ENCODE measurements around the gene RAE1. TPM values are rescaled to one million over a fixed set of nuclear protein-coding genes. Genes with fewer than 3 reads are reported as not detected.

Gene RAE1
- total and polyA plus RNA-seq, 12 donors: 6.2 to 19.9 (median 15.5) TPM

GRCh38 chr20:57309544-57310115, 41.4 kb upstream of the RAE1 start:
- WGBS, 2 donors: 77 to 83% methylated on average over 9 of the region's 9 CpGs
- no peak for TF ChIP-seq CTCF (IDR thresholded peaks at IDR 0.05)
- H3K27me3 ChIP-seq: peaks cover 0 to 47% (median 20%) of the 10 kb centered on the region in 7 donors
- no peaks in the 10 kb centered on the region for H3K4me1 ChIP-seq
- H3K27ac ChIP-seq: no peak overlapping the region
- no peak for ATAC-seq
- H3K9me3 ChIP-seq: no peaks in the 10 kb centered on the region
- intact Hi-C loops (cut with DNase I): no loop called here
- H3K36me3 ChIP-seq: no peaks in the 10 kb centered on the region
- no peak overlapping the region for H3K4me3 ChIP-seq
- DNase-seq: no peak

GRCh38 chr20:57310821-57311514, 40.1 kb upstream of the RAE1 start:
- no peak for TF ChIP-seq CTCF (IDR thresholded peaks at IDR 0.05)
- no peaks in the 10 kb centered on the region for H3K9me3 ChIP-seq
- 93% methylated on average over 11 of the region's 11 CpGs for WGBS, 2 donors

GRCh38 chr20:57312138-57312537, 38.9 kb upstream of the RAE1 start:
- TF ChIP-seq CTCF (IDR thresholded peaks at IDR 0.05): no peak
- Histone ChIP-seq H3K27ac (no peak overlapping the region), H3K27me3 (peaks cover 0 to 52% (median 16%) of the 10 kb centered on the region in 7 donors), H3K9me3 (no peaks in the 10 kb centered on the region), H3K36me3 (no peaks in the 10 kb centered on the region), H3K4me1 (no peaks in the 10 kb centered on the region), H3K4me3 (no peak overlapping the region)
- intact Hi-C loops (cut with DNase I): no loop called here
- WGBS, 2 donors: 83 to 89% methylated on average over 6 of the region's 6 CpGs
- DNase-seq: no peak
- no peak for ATAC-seq

More at GRCh38 chr20:57310821-57311514, 40.1 kb upstream of the RAE1 start:
- Histone ChIP-seq H3K4me3 (no peak overlapping the region), H3K27ac (no peak overlapping the region), H3K27me3 (peaks cover 0 to 53% (median 20%) of the 10 kb centered on the region in 7 donors), H3K36me3 (no peaks in the 10 kb centered on the region), H3K4me1 (no peaks in the 10 kb centered on the region)
- DNase-seq (no peak), ATAC-seq (no peak)
- intact Hi-C loops (cut with DNase I): no loop called here

- intact Hi-C loops (cut with DNase I): no loop called here
- ATAC-seq (no peak), DNase-seq (no peak)
- 61 to 67% methylated on average over 5 of the region's 5 CpGs for WGBS, 2 donors
- Histone ChIP-seq H3K27me3 (peaks cover 0 to 51% (median 14%) of the 10 kb centered on the region in 7 donors), H3K9me3 (no peaks in the 10 kb centered on the region), H3K27ac (no peak overlapping the region), H3K4me1 (no peaks in the 10 kb centered on the region), H3K4me3 (no peak overlapping the region), H3K36me3 (no peaks in the 10 kb centered on the region)
- no peak for TF ChIP-seq CTCF (IDR thresholded peaks at IDR 0.05)
Observed at GRCh38 chr20:57313230-57313629, 37.8 kb upstream of the RAE1 start.

Measured in heart right ventricle (tissue), 16 donors.